Measurements from ENCODE around the gene ATP8A1.
A peak's percentile ranks its signal among the peaks of the same experiment; 100 is the strongest.

Gene ATP8A1

GRCh38 chr4:42586775-42587174 is 70.1 kb downstream of the ATP8A1 start:
- no peak overlapping the region for H3K27ac Mint-ChIP-seq
- H3K36me3 Mint-ChIP-seq (ENCODE audit: low read depth), result peaks cover 55% of the 10 kb centered on the region
- H3K4me3 Mint-ChIP-seq, result no peak overlapping the region
- no peaks in the 10 kb centered on the region for H3K4me1 Mint-ChIP-seq (ENCODE audit: low read depth)
- H3K9me3 Mint-ChIP-seq, result no peaks in the 10 kb centered on the region
- H3K27me3 Mint-ChIP-seq, result no peaks in the 10 kb centered on the region

GRCh38 chr4:42579903-42580302 is 77.0 kb downstream of the ATP8A1 start:
- H3K36me3 Mint-ChIP-seq (ENCODE audit: low read depth), result peaks cover 56% of the 10 kb centered on the region
- H3K27ac Mint-ChIP-seq, result peak overlapping the region; percentile 41
- no peak overlapping the region for H3K4me3 Mint-ChIP-seq
- H3K4me1 Mint-ChIP-seq (ENCODE audit: low read depth), result peaks cover 13% of the 10 kb centered on the region
- H3K27me3 Mint-ChIP-seq, result no peaks in the 10 kb centered on the region
- H3K9me3 Mint-ChIP-seq, result no peaks in the 10 kb centered on the region

GRCh38 chr4:42578187-42578586 is 78.7 kb downstream of the ATP8A1 start:
- peaks cover 47% of the 10 kb centered on the region for H3K36me3 Mint-ChIP-seq (ENCODE audit: low read depth)
- H3K4me3 Mint-ChIP-seq, result no peak overlapping the region
- H3K27ac Mint-ChIP-seq, result no peak overlapping the region
- peaks cover 13% of the 10 kb centered on the region for H3K4me1 Mint-ChIP-seq (ENCODE audit: low read depth)
- no peaks in the 10 kb centered on the region for H3K9me3 Mint-ChIP-seq
- no peaks in the 10 kb centered on the region for H3K27me3 Mint-ChIP-seq

GRCh38 chr4:42574870-42575430 is 82.0 kb downstream of the ATP8A1 start:
- Mint-ChIP-seq H3K36me3 (ENCODE audit: low read depth) (peaks cover 31% of the 10 kb centered on the region), H3K9me3 (no peaks in the 10 kb centered on the region), H3K27me3 (no peaks in the 10 kb centered on the region), H3K27ac (no peak overlapping the region), H3K4me1 (ENCODE audit: low read depth) (peaks cover 5% of the 10 kb centered on the region), H3K4me3 (no peak overlapping the region)

- peaks cover 23% of the 10 kb centered on the region for H3K36me3 Mint-ChIP-seq (ENCODE audit: low read depth)
Measured at GRCh38 chr4:42573249-42573648, 83.7 kb downstream of the ATP8A1 start.

GRCh38 chr4:42570221-42570620 is 86.7 kb downstream of the ATP8A1 start:
- no peaks in the 10 kb centered on the region for H3K27me3 Mint-ChIP-seq
- H3K4me1 Mint-ChIP-seq (ENCODE audit: low read depth), result no peaks in the 10 kb centered on the region
- peak overlapping the region; percentile 14 for H3K27ac Mint-ChIP-seq
- H3K36me3 Mint-ChIP-seq (ENCODE audit: low read depth), result peaks cover 14% of the 10 kb centered on the region
- H3K9me3 Mint-ChIP-seq, result no peaks in the 10 kb centered on the region
- H3K4me3 Mint-ChIP-seq, result no peak overlapping the region

More at GRCh38 chr4:42573249-42573648, 83.7 kb downstream of the ATP8A1 start:
- no peaks in the 10 kb centered on the region for H3K9me3 Mint-ChIP-seq
- H3K4me3 Mint-ChIP-seq, result no peak overlapping the region
- H3K27me3 Mint-ChIP-seq, result no peaks in the 10 kb centered on the region
- no peak overlapping the region for H3K27ac Mint-ChIP-seq
- no peaks in the 10 kb centered on the region for H3K4me1 Mint-ChIP-seq (ENCODE audit: low read depth)

- Mint-ChIP-seq H3K9me3 (no peaks in the 10 kb centered on the region), H3K27ac (no peak overlapping the region), H3K36me3 (ENCODE audit: low read depth) (peaks cover 19% of the 10 kb centered on the region), H3K4me3 (no peak overlapping the region), H3K27me3 (no peaks in the 10 kb centered on the region), H3K4me1 (ENCODE audit: low read depth) (no peaks in the 10 kb centered on the region)
Measured at GRCh38 chr4:42568610-42569207, 88.2 kb downstream of the ATP8A1 start.

- H3K4me3 Mint-ChIP-seq, result no peak overlapping the region
- H3K27ac Mint-ChIP-seq, result no peak overlapping the region
- H3K36me3 Mint-ChIP-seq (ENCODE audit: low read depth), result peaks cover 30% of the 10 kb centered on the region
- no peaks in the 10 kb centered on the region for H3K9me3 Mint-ChIP-seq
- H3K27me3 Mint-ChIP-seq, result no peaks in the 10 kb centered on the region
- no peaks in the 10 kb centered on the region for H3K4me1 Mint-ChIP-seq (ENCODE audit: low read depth)
Measured at GRCh38 chr4:42566835-42567234, 90.1 kb downstream of the ATP8A1 start.

- Mint-ChIP-seq H3K4me3 (no peak overlapping the region), H3K9me3 (no peaks in the 10 kb centered on the region), H3K36me3 (ENCODE audit: low read depth) (peaks cover 40% of the 10 kb centered on the region), H3K27ac (no peak overlapping the region), H3K4me1 (ENCODE audit: low read depth) (no peaks in the 10 kb centered on the region), H3K27me3 (no peaks in the 10 kb centered on the region)
Measured at GRCh38 chr4:42562016-42562415, 94.9 kb downstream of the ATP8A1 start.

- Mint-ChIP-seq H3K27ac (no peak overlapping the region), H3K27me3 (no peaks in the 10 kb centered on the region), H3K4me1 (ENCODE audit: low read depth) (no peaks in the 10 kb centered on the region), H3K9me3 (no peaks in the 10 kb centered on the region), H3K4me3 (no peak overlapping the region), H3K36me3 (ENCODE audit: low read depth) (peaks cover 40% of the 10 kb centered on the region)
Measured at GRCh38 chr4:42561031-42561430, 95.9 kb downstream of the ATP8A1 start.

GRCh38 chr4:42560467-42560861 is 96.4 kb downstream of the ATP8A1 start:
- no peaks in the 10 kb centered on the region for H3K4me1 Mint-ChIP-seq (ENCODE audit: low read depth)
- H3K27ac Mint-ChIP-seq, result no peak overlapping the region
- H3K9me3 Mint-ChIP-seq, result no peaks in the 10 kb centered on the region
- no peak overlapping the region for H3K4me3 Mint-ChIP-seq
- H3K36me3 Mint-ChIP-seq (ENCODE audit: low read depth), result peaks cover 40% of the 10 kb centered on the region
- H3K27me3 Mint-ChIP-seq, result no peaks in the 10 kb centered on the region

GRCh38 chr4:42558156-42558555 is 98.7 kb downstream of the ATP8A1 start:
- H3K36me3 Mint-ChIP-seq (ENCODE audit: low read depth), result peaks cover 44% of the 10 kb centered on the region

GRCh38 chr4:42555828-42556227 is 101.1 kb downstream of the ATP8A1 start:
- Mint-ChIP-seq H3K27ac (no peak overlapping the region), H3K4me1 (ENCODE audit: low read depth) (no peaks in the 10 kb centered on the region), H3K9me3 (no peaks in the 10 kb centered on the region), H3K4me3 (no peak overlapping the region), H3K27me3 (no peaks in the 10 kb centered on the region), H3K36me3 (ENCODE audit: low read depth) (peaks cover 29% of the 10 kb centered on the region)

More at GRCh38 chr4:42558156-42558555, 98.7 kb downstream of the ATP8A1 start:
- Mint-ChIP-seq H3K4me1 (ENCODE audit: low read depth) (no peaks in the 10 kb centered on the region), H3K27me3 (no peaks in the 10 kb centered on the region), H3K27ac (no peak overlapping the region), H3K9me3 (no peaks in the 10 kb centered on the region), H3K4me3 (no peak overlapping the region)

GRCh38 chr4:42554072-42554471 is 102.8 kb downstream of the ATP8A1 start:
- Mint-ChIP-seq H3K27ac (no peak overlapping the region), H3K36me3 (ENCODE audit: low read depth) (peaks cover 33% of the 10 kb centered on the region), H3K4me1 (ENCODE audit: low read depth) (no peaks in the 10 kb centered on the region), H3K27me3 (no peaks in the 10 kb centered on the region), H3K9me3 (no peaks in the 10 kb centered on the region), H3K4me3 (no peak overlapping the region)

- Mint-ChIP-seq H3K4me3 (no peak overlapping the region), H3K27ac (no peak overlapping the region), H3K4me1 (ENCODE audit: low read depth) (no peaks in the 10 kb centered on the region), H3K27me3 (no peaks in the 10 kb centered on the region), H3K9me3 (no peaks in the 10 kb centered on the region), H3K36me3 (ENCODE audit: low read depth) (peaks cover 43% of the 10 kb centered on the region)
Measured at GRCh38 chr4:42549896-42550295, 107.0 kb downstream of the ATP8A1 start.

GRCh38 chr4:42547805-42548204 is 109.1 kb downstream of the ATP8A1 start:
- Mint-ChIP-seq H3K4me3 (no peak overlapping the region), H3K36me3 (ENCODE audit: low read depth) (peaks cover 29% of the 10 kb centered on the region), H3K27me3 (no peaks in the 10 kb centered on the region), H3K27ac (no peak overlapping the region), H3K9me3 (no peaks in the 10 kb centered on the region), H3K4me1 (ENCODE audit: low read depth) (no peaks in the 10 kb centered on the region)

All from stimulated activated naive CD8-positive, alpha-beta T cell treated with anti-CD3 and anti-CD28 coated beads, Interleukin-15, Interleukin-2, amounts not matched to agents 100 ng/mL and 50 ng/mL, for 24 hours (primary cell).